NOMO-1 treated with dmso at 0.1 percent for 144 hours (cell line): ENCODE results near the gene MSRB1.
"Not testable (repeated sequence)": the region's sequence is repeated elsewhere in the genome, so short reads cannot be mapped to it uniquely, and the experiment has no call there.

ENCODE experiments used
- DNase-seq: peaks from one replicate; lab custom pipeline; 2025; ENCODE audit not compliant: unreplicated experiment; lab: John Stamatoyannopoulos, UW

MSRB1 gene

GRCh38 chr16:1903845-1904840 is 38.9 kb downstream of the MSRB1 start:
- DNase-seq, result no peak

GRCh38 chr16:1903220-1903574 is 39.8 kb downstream of the MSRB1 start:
- no peak for DNase-seq

- DNase-seq, result no peak
These were observed 40.3 kb downstream of the MSRB1 start for GRCh38 chr16:1902547-1903219.

- DNase-seq, result no peak
These were observed 42.6 kb downstream of the MSRB1 start for GRCh38 chr16:1900452-1900774.

GRCh38 chr16:1899641-1900451 is 43.2 kb downstream of the MSRB1 start:
- no peak for DNase-seq

GRCh38 chr16:1897692-1898091 is 45.3 kb downstream of the MSRB1 start:
- DNase-seq, result not testable (repeated sequence)

GRCh38 chr16:1895949-1896675 is 46.9 kb downstream of the MSRB1 start:
- no peak for DNase-seq

GRCh38 chr16:1895068-1895467 is 47.9 kb downstream of the MSRB1 start:
- DNase-seq, result no peak

GRCh38 chr16:1890708-1891050 is 52.3 kb downstream of the MSRB1 start:
- DNase-seq, result no peak

- DNase-seq, result no peak
These were observed 52.8 kb downstream of the MSRB1 start for GRCh38 chr16:1890024-1890707.
